HG02981 (cell line): ENCODE measurements around the gene NKX3-2.

Source experiments
- ATAC-seq: cut with Tn5 transposase; IDR thresholded peaks from one replicate; pipeline ENCODE4 v1.9.1; 2021; ENCODE audit warnings: mild to moderate bottlenecking, moderate library complexity; ENCODE audit not compliant: unreplicated experiment

The NKX3-2 gene

DNA sequence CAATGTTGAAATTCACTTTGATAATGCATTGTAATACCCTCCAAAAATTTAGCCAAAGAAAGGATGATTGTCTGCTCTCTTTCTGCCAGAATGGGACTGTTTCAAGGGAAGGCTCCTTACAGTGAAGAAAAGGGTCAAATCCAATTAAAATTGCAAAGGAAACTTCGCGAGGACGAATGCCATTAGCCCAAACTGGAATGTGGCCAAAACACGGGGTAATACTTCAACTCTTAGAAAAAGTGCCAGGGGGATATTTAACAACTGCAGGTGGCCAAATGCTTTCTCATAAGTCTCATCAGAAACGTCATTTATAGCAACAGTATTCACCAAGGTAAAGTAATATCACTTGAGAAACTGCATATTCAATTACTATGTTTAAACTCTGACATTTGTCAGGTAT lies 29.0 kb downstream of the NKX3-2 start:
- no peak for ATAC-seq

GRCh38 chr4:13514722-13515121 lies 29.6 kb downstream of the NKX3-2 start:
- no peak for ATAC-seq

DNA sequence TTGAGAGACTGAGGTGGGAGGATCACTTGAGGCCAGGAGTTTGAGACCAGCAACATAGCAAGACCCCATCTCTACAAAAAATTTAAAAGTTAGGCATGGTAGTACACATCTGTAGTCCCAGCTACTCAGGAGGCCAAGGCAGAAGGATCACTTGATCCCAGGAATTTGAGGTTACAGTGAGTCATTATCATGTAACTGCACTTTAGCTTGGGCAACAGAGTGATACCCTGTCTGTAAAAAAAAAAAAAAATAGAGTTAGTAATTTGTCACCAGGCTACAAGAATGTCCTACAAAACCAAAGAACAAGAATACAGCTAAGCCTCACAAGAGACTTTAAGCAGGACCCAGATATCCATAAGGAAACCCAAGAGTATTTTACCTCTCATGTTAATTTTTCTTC lies 33.2 kb downstream of the NKX3-2 start:
- no peak for ATAC-seq

- no peak for ATAC-seq
Observed at GRCh38 chr4:13509442-13509841, 34.9 kb downstream of the NKX3-2 start.

GRCh38 chr4:13504374-13504773 lies 39.9 kb downstream of the NKX3-2 start:
- no peak for ATAC-seq

DNA sequence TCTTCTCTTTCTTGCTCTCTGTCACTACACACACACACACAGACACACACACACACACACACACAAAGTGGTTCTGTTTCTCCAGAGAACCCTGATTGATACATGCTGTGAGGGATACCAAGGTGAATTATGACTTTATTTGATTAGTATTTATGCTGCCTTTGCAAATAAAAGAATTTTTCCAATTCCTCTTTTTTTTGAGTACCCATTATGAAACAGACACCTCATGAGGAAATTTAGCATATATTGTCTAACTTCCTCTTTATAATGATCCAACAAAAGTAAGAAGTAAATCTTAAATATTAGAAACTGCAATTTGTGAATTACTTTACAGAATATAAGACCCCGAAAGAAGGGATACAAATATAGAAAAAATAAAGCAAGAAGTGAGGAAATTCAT lies 45.8 kb downstream of the NKX3-2 start:
- no peak for ATAC-seq

GRCh38 chr4:13496605-13497004 lies 47.7 kb downstream of the NKX3-2 start:
- no peak for ATAC-seq

DNA sequence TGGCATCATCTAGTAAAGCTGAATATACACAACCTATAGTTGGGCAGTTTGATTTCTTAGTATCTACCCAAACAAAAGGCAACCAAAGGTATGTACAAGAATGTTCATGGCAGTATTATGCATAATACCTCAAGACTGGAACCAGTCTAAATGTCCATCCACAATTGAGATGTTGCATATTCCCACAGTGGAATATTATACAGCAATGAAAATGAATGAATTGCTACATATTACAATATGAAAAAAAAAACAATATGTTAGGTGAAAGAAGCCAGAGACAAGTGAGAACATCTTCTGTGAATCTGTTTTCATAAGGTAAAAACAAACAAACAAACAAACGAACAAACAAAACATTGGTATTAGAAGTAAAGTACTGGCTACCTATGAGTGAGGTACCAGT lies 48.6 kb downstream of the NKX3-2 start:
- no peak for ATAC-seq

DNA sequence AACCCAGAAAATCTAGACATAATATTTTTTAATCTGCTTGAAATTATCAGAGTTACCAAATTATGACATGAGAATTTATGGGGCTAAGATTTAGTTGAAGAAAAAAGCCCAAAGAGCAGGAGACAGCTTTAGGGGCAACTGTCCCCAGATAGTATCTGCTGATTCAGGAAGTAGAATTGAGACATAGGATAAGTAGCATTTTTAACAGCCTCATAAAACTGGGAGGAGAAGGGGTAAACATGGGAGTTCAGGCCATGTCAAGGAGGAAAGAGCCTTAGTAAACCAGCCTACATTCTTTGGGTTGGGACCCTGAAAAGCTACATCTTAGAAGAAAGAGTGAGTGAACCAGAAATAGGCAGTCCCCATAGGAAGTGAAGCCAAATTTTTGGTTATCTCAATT lies 50.5 kb downstream of the NKX3-2 start:
- ATAC-seq = no peak

GRCh38 chr4:13492747-13493146 lies 51.6 kb downstream of the NKX3-2 start:
- ATAC-seq = no peak
